PFSK-1 (cell line): ENCODE measurements around the gene PLEK2.

Experiments used
- POLR2AphosphoS5 ChIP-seq: IDR thresholded peaks from 2 replicates; pipeline ENCODE4 v1.6.1; 2012; ENCODE audit warnings: low read depth, mild to moderate bottlenecking, control low read depth, low read length, moderate library complexity
- TAF1 ChIP-seq: IDR thresholded peaks from 2 replicates; pipeline ENCODE4 v1.6.1; 2012; ENCODE audit warnings: low read length, control low read depth, borderline replicate concordance; ENCODE audit not compliant: insufficient read depth

DNA sequence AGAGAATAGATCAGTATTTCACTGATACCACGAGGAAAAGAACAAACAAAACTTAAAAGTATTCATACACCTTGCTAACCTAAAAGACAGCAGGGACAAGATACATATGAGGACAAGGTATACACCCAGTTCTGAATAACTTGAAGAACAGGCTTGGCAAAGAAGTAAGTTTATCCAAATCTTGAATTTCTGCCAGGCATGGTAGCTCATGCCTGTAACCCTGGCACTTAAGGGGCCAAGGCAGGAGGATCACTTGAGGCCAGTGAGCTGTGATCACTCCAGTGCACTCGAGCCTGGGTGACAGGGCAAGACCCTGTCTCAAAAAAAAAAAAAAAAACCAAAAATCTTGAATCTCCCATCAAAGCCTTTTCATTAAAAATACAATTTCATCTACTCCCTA, 26.8 kb downstream of the PLEK2 start:
- no peak for TF ChIP-seq POLR2AphosphoS5
- no peak for TF ChIP-seq TAF1
